ENCODE results near the gene ANO5. TPM values are rescaled to one million over a fixed set of nuclear protein-coding genes. Genes with fewer than 3 reads are reported as not detected.
"Not testable (repeated sequence)": the region's sequence is repeated elsewhere in the genome, so short reads cannot be mapped to it uniquely, and the experiment has no call there.

The ANO5 gene
- total RNA-seq, 1 experiment from 2014 or later: not detected

DNA sequence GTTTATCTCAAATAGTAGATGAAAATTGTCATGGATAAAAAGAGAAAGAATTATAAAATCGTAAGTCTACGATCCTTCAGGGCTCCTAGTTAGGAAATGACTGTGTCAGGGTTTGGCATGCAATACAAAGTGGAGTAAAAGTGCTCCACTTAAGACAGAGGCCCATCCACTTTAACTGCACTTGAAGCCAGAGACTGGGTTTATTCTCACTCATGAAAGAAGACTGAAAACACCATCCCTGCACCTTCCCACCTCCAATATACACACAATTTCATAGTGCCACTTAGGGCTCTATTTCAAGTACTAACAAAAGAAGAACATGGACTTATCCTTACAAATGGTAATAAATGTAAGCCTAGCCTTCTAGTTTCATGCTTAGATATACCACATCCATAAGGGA lies 70.7 kb downstream of the ANO5 start:
- Histone ChIP-seq H3K4me3 (no peak overlapping the region), H3K36me3 (no peaks in the 10 kb centered on the region), H3K27me3 (no peaks in the 10 kb centered on the region), H3K9me3 (no peaks in the 10 kb centered on the region)
- no peak for DNase-seq

DNA sequence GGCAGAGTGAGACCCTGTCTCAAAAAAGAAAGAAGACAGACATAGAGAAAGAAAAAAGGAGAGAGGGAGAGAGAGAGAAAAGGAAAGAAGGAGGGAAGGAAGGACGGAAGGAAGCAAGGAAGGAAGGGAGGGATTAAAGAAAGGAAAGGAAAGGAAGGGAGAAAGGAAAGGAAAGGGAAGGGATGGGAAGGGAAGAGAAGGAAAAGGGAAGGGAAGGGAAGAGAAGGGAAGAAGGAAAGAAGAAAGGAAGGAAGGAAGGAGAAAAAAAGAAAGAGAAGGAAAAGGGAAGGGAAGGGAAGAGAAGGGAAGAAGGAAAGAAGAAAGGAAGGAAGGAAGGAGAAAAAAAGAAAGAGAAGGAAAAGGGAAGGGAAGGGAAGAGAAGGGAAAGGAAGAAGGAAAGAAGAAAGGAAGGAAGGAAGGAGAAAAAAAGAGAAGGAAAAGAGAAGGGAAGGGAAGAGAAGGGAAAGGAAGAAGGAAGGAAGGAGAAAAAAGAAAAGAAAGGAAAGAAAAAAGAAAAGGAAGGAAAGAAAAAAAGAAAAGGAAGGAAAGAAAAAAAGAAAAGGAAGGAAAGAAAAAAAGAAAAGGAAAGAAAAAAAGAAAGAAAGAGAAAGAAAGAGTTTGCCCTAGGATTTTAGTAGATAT lies 76.2 kb downstream of the ANO5 start:
- not testable (repeated sequence) for H3K27me3 ChIP-seq, H3K9me3 ChIP-seq, H3K4me3 ChIP-seq, DNase-seq, H3K36me3 ChIP-seq

DNA sequence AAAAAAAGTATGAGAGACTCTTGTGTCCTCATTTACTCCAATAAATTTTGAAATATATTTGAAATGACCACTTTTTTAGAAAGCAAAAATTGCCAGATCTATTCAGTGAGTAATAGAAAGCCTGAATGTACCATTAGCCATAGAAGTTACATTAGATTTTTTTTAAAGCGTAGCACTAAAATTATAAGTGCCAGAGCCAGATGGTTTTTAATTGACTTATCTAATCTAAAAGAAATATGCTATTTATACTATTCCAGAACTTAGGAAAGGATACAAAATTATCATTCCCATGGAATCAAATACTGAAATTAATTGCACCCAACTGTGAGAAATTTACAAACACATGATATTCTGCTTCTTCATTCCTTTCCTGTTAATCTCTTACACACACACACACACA lies 80.9 kb downstream of the ANO5 start:
- Histone ChIP-seq H3K4me3 (no peak overlapping the region), H3K9me3 (no peaks in the 10 kb centered on the region), H3K27me3 (no peaks in the 10 kb centered on the region), H3K36me3 (no peaks in the 10 kb centered on the region)
- no peak for DNase-seq

GRCh38 chr11:22275600-22275999 lies 82.7 kb downstream of the ANO5 start:
- DNase-seq: no peak
- no peak overlapping the region for H3K4me3 ChIP-seq
- H3K9me3 ChIP-seq: no peaks in the 10 kb centered on the region
- H3K36me3 ChIP-seq: no peaks in the 10 kb centered on the region
- H3K27me3 ChIP-seq: no peaks in the 10 kb centered on the region

DNA sequence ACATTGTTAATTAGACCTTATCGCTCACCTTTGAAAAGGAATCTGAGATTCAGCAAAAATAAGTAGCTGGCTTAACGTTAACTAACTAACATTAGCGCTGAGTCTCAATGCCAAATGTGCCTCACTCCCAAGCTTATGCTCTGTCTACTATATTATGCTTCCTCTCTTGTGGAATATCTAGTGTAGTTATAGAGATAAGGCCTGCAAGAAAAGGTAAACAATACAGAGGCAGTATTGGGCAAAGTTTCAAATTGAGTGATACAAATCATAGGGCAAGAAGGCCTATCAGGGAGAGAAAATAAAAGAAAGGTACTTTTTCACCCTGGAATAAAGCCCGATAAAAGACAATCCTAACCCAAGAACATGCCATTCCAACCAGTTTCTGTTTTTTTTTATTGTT lies 83.7 kb downstream of the ANO5 start:
- Histone ChIP-seq H3K4me3 (no peak overlapping the region), H3K27me3 (no peaks in the 10 kb centered on the region), H3K36me3 (no peaks in the 10 kb centered on the region), H3K9me3 (no peaks in the 10 kb centered on the region)
- DNase-seq: no peak

GRCh38 chr11:22284991-22285390 lies 92.1 kb downstream of the ANO5 start:
- DNase-seq, H3K36me3 ChIP-seq, H3K27me3 ChIP-seq, H3K9me3 ChIP-seq, H3K4me3 ChIP-seq: not testable (repeated sequence)

DNA sequence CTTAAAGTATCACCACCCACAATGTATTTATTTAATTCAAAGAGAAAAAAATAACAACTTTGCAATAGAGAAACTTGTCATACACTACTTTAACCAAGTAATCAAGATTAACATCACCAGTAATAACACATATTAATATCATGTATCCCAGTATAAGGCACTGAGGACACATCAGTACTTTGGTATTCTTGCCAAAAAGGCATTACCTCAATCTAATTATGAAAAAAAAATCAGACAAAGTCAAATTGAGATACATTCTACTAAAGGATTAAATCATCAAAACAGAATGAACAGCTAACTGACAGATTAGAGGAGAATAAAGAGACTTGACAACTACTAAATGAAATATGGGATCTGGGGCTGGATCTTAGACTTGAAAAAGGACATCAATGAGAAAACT lies 109.5 kb downstream of the ANO5 start:
- Histone ChIP-seq H3K36me3 (no peaks in the 10 kb centered on the region), H3K9me3 (no peaks in the 10 kb centered on the region), H3K4me3 (no peak overlapping the region), H3K27me3 (no peaks in the 10 kb centered on the region)
- DNase-seq: no peak

- DNase-seq: no peak
- no peaks in the 10 kb centered on the region for H3K9me3 ChIP-seq
Measured at GRCh38 chr11:22304337-22304961, 111.6 kb downstream of the ANO5 start.

GRCh38 chr11:22317656-22318055 lies 124.8 kb downstream of the ANO5 start:
- no peaks in the 10 kb centered on the region for H3K27me3 ChIP-seq
- no peaks in the 10 kb centered on the region for H3K36me3 ChIP-seq
- DNase-seq: no peak
- no peak overlapping the region for H3K4me3 ChIP-seq
- H3K9me3 ChIP-seq: no peaks in the 10 kb centered on the region

More at GRCh38 chr11:22304337-22304961, 111.6 kb downstream of the ANO5 start:
- Histone ChIP-seq H3K4me3 (no peak overlapping the region), H3K36me3 (no peaks in the 10 kb centered on the region), H3K27me3 (no peaks in the 10 kb centered on the region)

- DNase-seq: no peak
- Histone ChIP-seq H3K36me3 (no peaks in the 10 kb centered on the region), H3K27me3 (no peaks in the 10 kb centered on the region), H3K9me3 (no peaks in the 10 kb centered on the region), H3K4me3 (no peak overlapping the region)
Measured at GRCh38 chr11:22331771-22332170, 138.9 kb downstream of the ANO5 start.

Other genes with a start within 250 kb of the ANO5 start
- not detected in 2 replicates for gene SLC17A6, start 145.3 kb downstream of the ANO5 start, total RNA-seq (2014; rRNA removed; shearing (Covaris generic); ENCODE audit: low replicate concordance)